HG02610 (cell line): Measurements from ENCODE around the gene MRPL58.
"Not testable (repeated sequence)": the region's sequence is repeated elsewhere in the genome, so short reads cannot be mapped to it uniquely, and the experiment has no call there.

Source experiments
- ATAC-seq: cut with Tn5 transposase; IDR thresholded peaks from one replicate; pipeline ENCODE4 v1.9.1; 2021; ENCODE audit warnings: mild to moderate bottlenecking, moderate library complexity; ENCODE audit not compliant: unreplicated experiment

MRPL58 gene

GRCh38 chr17:74986206-74986576 is 26.3 kb upstream of the MRPL58 start:
- no peak for ATAC-seq

- ATAC-seq, result peak; percentile 96
Observed at GRCh38 chr17:74987418-74987908, 25.0 kb upstream of the MRPL58 start, which contains the start of gene CDR2L. Gene CDR2L, plus strand, starts transcription at chr17:74987632. Its CDS starts 412 bp downstream, at chr17:74988044.

- peak; percentile 27 for ATAC-seq
Observed at GRCh38 chr17:74987909-74988711, 24.4 kb upstream of the MRPL58 start.

- no peak for ATAC-seq
Observed at GRCh38 chr17:74990581-74991105, 21.8 kb upstream of the MRPL58 start.

DNA sequence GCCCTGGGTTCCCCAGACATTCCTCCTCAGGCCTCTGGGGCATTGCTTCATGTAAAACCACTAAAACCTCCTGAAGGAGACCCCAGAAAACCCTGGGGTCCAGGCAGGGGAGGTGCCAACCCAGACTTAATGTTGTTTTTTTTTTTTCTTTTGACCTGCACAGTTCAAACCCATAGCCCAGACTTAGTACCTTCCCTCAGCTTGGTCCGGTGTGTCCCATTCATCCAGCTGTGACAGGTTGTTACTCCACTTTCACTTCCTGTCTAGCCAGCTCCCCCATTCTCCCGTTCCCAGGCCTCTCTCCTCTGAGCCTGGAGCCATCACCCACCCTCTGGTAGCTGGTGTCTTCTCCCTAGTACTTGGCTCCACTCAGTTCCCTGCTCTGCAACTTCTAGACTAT is 20.2 kb upstream of the MRPL58 start:
- ATAC-seq, result no peak

GRCh38 chr17:74994440-74994839 is 18.0 kb upstream of the MRPL58 start:
- no peak for ATAC-seq

- ATAC-seq, result no peak
Observed at GRCh38 chr17:74995847-74996246, 16.6 kb upstream of the MRPL58 start.

DNA sequence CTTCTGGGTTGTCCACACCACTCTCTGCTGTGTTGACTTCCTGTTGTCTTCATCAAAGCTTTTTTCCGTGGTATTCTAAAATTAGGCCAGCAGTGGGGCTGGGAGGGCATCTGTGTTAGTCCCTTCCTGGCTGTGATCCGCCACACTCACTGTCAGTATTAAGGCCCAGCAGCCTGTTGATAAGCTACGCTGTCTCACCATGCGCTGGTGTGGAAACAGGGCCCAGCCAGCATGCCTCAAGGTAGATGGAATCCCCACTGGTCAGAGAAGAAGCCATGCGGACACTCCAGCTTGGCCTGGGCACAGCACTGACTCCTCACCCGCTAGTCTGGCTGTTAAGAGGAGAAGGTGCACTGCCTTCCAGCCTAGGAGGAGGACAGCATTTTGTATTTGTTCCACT is 13.7 kb upstream of the MRPL58 start:
- no peak for ATAC-seq

- no peak for ATAC-seq
Observed at GRCh38 chr17:74999523-74999922, 12.9 kb upstream of the MRPL58 start.

DNA sequence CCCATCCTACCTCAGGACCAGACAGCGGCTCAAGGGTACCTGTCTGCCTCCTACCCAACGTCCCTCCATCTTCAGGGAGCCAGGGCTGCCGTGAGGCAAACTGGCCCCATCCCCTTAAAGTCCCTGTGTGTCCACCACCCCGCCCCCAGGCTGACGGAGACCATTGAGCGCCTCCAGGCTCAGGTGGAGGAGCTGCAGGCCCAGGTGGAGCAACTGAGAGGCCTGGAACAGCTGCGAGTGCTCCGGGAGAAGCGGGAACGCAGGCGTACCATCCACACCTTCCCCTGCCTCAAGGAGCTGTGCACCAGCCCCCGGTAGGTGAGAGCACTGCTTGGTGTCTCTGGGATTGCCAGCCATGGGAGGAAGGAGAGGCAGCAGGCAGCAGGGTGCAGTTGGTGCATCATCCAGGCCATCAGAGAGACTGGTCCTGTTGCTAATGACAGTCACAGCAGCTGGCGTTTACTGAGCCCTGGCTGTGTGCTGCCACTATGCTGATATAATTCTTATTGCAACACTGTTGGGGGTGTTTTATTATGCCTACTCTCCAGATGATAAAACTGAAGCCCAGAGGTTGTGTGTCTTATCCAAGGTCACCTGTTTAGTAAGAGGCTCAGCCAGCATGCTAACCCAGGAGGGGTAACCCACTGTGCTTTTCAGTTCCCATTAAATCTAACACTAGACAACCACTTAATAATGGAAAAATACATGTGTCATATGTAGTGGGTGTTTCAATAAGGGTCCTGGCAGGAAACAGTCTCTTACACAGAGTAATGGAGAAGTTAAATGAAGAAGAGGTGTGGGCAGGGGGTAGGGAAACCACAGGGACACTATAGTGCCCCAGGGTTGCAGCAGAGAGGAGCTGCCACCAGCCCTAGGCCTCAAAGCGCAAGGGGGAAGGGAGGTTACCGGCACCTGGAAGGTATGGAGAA is 10.3 kb upstream of the MRPL58 start:
- no peak for ATAC-seq

- ATAC-seq, result no peak
Observed at GRCh38 chr17:75003070-75003956, 9.2 kb upstream of the MRPL58 start.

GRCh38 chr17:75003957-75004355 is 8.5 kb upstream of the MRPL58 start:
- no peak for ATAC-seq

- ATAC-seq, result no peak
Observed at GRCh38 chr17:75004371-75004770, 8.1 kb upstream of the MRPL58 start.

DNA sequence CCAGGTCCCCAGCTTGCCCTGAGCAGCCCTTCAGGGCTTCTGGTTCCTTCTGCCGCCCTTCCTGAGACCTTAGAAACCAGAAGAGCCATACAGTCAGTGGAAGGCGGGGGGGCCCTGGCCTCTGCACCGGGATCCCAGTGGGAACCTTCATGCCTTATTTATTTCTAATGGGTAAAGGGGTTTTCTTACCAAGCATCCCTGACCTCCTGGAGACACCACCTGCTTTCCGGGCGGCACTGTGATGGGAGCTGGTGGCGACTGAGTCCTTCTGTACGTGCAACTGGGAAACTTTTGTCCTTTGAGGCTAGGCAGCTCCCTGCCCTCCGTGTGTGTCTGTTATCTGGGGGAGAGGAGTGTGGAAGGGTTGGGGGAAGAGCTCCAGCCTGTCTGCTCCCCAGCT is 7.2 kb upstream of the MRPL58 start:
- ATAC-seq, result no peak

DNA sequence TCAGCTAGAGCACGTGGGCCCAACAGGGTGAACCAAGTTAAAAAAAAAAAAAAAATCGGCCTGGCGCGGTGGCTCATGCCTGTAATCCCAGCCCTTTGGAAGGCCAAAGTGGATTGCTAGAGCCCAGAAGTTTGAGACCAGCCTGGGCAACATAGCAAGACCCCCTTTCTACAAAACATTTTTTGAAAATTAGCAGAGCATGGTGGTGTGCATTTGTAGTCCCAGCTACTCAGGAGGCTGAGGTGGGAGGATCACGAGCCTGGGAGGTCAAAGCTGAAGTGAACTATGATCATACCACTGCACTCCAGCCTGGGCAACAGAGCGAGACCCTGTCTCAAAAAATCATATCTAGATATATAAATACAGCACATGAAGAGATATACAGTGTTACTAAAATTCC is 6.4 kb upstream of the MRPL58 start:
- not testable (repeated sequence) for ATAC-seq

DNA sequence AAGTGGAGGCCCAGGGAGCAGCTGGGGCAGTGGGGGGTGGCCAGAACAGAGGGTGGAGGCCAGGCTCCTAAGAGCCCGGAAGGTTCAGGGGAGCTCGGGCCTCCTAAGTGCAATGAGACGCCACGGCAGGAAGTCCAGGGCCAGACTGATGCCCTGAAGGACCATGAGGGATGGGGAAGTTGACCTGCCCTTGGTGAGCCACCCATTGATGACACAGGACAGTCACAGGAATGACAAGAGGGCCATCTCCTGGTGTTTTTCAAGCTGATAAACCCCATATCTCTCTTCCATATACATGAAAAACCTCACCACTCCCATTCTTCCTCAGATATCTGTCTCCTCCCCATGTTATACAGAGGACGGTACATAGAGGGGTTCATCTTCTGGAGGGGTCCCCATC is 5.8 kb upstream of the MRPL58 start:
- ATAC-seq, result no peak

- no peak for ATAC-seq
Observed at GRCh38 chr17:75008373-75008772, 4.1 kb upstream of the MRPL58 start.

GRCh38 chr17:75009139-75009724 is 3.2 kb upstream of the MRPL58 start:
- ATAC-seq, result no peak

DNA sequence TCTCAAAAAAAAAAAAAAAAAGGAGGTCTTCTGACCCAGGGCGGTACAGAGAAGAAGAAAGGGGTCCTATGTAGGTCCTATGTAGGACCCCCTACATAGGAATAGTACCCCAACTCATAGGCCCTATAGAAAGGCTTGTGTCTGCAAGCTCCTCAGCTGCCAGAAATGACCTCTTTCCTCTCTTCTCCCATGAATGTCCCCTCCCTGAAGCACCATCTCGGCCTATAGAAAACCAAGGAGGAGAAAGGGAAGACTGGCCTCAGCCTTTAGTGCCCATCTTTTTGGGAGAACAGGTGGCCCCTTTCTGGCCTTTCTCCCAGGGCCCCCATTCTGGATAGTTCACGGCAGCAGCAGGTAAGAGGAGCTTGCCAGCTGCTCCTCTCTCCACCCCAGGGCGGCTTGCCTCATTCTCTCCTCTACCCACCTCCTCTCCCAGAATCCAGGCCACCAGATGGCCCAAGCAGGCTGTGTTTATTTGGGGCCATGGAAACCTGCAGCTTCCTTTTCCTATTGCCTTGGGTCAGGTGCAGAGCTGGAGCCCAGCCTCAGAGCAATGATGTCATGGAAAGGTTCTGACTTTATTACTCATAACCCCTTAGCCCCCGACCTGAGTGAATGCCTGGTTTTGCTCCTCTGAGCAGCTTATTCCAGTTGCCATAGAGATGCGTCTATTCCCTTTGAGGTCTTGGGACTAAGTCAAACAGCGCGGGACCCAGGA is 1.6 kb upstream of the MRPL58 start:
- ATAC-seq, result no peak
